ENCODE results near the gene NOS2.
"Not testable (repeated sequence)": the region's sequence is repeated elsewhere in the genome, so short reads cannot be mapped to it uniquely, and the experiment has no call there.

NOS2 gene

DNA sequence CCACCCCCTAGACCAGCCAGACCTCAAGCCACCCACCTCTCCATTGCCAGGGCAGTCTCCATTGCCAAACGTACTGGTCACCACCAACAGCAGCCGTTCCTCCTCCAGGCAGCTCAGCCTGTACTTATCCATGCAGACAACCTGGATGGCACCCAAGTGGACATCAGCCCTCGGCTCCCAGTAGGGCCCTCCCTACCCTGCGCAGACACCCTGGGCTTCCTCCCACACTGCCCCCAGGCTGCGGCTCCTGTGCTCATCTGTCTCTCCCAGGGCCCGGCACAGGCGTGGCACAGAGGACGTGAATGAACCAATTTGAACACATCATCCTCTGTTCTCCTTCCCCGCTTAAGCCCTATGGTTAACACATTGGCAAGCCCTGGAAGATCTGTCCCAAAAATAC is 29.5 kb downstream of the NOS2 start:
- TF ChIP-seq, protein P1, sequence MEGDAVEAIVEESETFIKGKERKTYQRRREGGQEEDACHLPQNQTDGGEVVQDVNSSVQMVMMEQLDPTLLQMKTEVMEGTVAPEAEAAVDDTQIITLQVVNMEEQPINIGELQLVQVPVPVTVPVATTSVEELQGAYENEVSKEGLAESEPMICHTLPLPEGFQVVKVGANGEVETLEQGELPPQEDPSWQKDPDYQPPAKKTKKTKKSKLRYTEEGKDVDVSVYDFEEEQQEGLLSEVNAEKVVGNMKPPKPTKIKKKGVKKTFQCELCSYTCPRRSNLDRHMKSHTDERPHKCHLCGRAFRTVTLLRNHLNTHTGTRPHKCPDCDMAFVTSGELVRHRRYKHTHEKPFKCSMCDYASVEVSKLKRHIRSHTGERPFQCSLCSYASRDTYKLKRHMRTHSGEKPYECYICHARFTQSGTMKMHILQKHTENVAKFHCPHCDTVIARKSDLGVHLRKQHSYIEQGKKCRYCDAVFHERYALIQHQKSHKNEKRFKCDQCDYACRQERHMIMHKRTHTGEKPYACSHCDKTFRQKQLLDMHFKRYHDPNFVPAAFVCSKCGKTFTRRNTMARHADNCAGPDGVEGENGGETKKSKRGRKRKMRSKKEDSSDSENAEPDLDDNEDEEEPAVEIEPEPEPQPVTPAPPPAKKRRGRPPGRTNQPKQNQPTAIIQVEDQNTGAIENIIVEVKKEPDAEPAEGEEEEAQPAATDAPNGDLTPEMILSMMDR (conservative IDR thresholded peaks at IDR 0.05; ENCODE audit: control insufficient read depth, insufficient read depth, low read depth, low read length) = no peak
- H3K4me3 ChIP-seq (ENCODE audit: control insufficient read depth, low read depth, low read length) = no peak overlapping the region

DNA sequence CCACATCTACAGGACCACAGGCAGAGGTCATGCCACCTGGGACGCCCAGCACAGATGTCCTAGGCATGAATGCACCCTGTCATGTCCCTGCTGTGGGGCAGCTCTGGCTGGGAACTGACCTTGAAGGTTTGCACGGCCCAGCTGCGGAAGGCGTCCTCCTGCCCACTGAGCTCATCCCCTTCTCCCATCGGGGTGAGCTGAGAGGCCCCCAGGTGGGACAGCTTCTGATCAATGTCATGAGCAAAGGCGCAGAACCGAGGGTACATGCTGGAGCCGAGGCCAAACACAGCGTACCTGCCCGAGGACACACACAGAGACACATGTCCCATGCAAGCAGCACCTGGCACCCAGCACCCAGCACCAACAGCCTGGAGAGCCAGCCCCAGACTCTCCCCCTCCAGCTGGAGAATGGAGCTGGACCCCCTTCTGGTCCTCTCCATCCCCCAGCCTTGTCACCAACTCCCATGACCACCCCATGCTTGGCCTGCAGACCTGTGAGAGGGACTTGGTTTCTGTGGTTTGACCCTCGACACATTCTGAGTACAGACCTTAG is 31.4 kb downstream of the NOS2 start:
- DNase-seq (ENCODE audit: low read depth) = no peak
- TF ChIP-seq, protein P1 (conservative IDR thresholded peaks at IDR 0.05; ENCODE audit: control insufficient read depth, insufficient read depth, low read depth, low read length) = no peak

More for the DNA sequence above, 29.5 kb downstream of the NOS2 start:
- DNase-seq (ENCODE audit: low read depth) = no peak

DNA sequence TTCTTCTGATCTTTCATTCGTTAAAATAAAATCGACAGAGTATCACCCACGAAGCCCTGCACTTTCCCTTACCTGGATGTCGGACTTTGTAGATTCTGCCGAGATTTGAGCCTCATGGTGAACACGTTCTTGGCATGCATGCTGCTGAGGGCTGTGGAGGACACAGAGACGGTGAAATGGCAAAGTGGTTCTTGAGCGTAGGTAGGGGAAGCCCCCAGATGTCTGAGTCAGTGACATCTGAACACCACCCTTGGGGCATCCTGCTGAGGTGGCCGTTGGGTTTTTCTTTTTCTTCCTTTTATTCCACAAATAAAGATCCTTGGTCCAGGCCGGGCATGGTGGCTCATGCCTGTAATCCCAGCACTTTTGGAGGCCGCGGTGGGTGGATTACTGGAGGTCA is 33.9 kb downstream of the NOS2 start:
- TF ChIP-seq, protein P1 (conservative IDR thresholded peaks at IDR 0.05; ENCODE audit: control insufficient read depth, insufficient read depth, low read depth, low read length) = no peak
- DNase-seq (ENCODE audit: low read depth) = no peak
- H3K4me3 ChIP-seq (ENCODE audit: control insufficient read depth, low read depth, low read length) = no peak overlapping the region

More for the DNA sequence above, 31.4 kb downstream of the NOS2 start:
- no peak overlapping the region for H3K4me3 ChIP-seq (ENCODE audit: control insufficient read depth, low read depth, low read length)

DNA sequence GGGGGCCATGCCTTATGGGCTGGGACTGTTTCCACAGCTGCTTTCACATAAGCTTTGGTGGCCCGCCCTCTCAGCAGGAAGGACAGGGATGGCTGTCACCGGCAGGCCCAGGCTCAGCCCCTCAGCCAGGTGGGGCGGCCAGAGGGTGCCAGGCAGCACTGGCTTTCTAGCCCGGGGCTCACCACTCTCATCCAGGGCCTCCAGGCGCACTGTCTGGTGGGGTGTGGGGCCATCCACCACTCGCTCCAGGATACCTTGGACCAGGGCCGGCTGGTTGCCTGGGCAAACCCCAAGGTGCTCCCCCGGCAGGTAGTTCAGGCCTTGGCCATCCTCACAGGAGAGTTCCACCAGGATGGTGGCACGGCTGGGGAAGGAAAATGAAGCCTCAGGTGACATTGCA is 35.0 kb downstream of the NOS2 start:
- no peak overlapping the region for H3K4me3 ChIP-seq (ENCODE audit: control insufficient read depth, low read depth, low read length)
- TF ChIP-seq, protein P1 (conservative IDR thresholded peaks at IDR 0.05; ENCODE audit: control insufficient read depth, insufficient read depth, low read depth, low read length) = no peak
- no peak for DNase-seq (ENCODE audit: low read depth)

DNA sequence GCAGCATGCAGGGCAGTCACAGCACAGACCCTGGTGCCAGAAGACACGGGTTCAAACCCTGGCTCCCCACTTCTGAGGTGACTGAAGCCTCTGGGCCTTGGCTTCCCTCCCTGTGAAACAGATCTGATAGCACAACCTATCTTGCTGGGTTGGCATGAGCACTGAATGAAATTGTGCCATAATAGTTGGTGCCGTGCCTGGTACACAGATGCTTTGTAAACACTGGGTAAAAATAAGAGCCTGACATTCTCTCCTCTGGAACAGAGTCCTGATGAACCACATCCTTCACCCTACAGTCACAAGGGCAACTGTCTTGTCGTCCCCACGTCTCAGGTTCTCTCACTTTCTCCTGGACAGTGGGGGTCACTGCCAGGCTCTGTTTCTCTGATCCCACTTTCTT is 35.7 kb downstream of the NOS2 start:
- H3K4me3 ChIP-seq (ENCODE audit: control insufficient read depth, low read depth, low read length) = no peak overlapping the region
- TF ChIP-seq, protein P1 (conservative IDR thresholded peaks at IDR 0.05; ENCODE audit: control insufficient read depth, insufficient read depth, low read depth, low read length) = no peak
- no peak for DNase-seq (ENCODE audit: low read depth)

DNA sequence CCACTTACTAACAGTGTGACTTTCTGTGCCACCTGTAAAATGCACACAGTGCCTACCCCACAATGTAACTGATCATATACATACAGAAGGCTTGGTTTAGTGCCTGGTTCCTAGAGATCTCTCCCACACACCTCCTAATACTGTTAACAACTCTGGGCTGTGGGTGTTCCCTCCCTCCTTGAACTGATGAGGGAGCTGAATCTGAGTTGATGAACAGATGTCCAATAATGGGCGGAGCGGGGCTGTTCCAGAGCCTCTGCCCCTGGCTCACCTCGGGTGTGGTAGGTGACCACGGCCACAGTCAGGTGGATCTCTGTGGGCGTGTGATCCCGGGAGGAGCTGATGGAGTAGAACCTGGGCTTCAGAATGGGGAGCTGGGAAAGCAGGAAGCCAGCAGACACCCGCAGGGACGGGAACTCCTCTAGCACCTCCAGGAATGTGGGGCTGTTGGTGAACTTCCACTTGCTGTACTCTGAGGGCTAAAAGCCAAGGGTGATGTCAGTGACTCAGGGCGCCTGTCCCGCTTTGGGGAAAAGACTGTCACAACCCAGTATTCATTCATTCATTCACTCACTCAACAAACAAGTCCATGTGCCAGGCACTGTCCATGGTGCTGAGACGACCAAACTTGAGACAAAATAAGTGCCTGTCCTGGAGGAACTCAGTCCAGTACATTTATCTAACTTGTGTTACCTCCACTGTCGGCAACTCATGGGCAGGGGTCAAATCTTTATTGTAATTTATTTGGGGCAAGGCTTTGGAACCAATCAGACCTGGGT is 37.6 kb downstream of the NOS2 start:
- no peak overlapping the region for H3K4me3 ChIP-seq (ENCODE audit: control insufficient read depth, low read depth, low read length)
- peak; percentile 33 for DNase-seq (ENCODE audit: low read depth)
- TF ChIP-seq, protein P1 (conservative IDR thresholded peaks at IDR 0.05; ENCODE audit: control insufficient read depth, insufficient read depth, low read depth, low read length) = no peak

DNA sequence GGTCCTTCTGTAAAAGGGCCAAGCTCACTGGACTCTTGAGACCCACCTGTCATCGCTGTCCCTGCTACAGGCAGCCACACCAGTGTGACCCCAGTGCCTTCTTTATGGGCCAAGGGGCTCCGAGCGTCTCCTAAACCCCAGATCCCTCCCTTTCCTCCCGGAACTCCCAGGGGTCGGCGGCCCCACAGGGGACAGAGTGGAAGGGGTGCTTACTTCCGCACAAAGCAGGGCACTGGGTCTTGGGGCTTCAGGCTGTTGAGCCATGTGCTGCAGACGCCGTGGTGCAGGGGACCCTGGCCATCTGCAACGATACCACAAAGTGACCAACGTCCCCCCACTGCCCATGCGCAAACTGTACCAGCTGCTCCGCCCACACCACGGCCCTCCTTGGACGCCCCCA is 39.4 kb downstream of the NOS2 start:
- H3K4me3 ChIP-seq (ENCODE audit: control insufficient read depth, low read depth, low read length); DNase-seq (ENCODE audit: low read depth): not testable (repeated sequence)

Measured in fibroblast of mammary gland (primary cell).